A549 (cell line): Measurements from ENCODE around the gene PRR14L. TPM values are rescaled to one million over a fixed set of nuclear protein-coding genes. Genes with fewer than 3 reads are reported as not detected.

ENCODE experiments used
- ATAC-seq, 2 experiments: fragments of 200-7000 bp in 1 of 2; fragments of >200 bp in 1 of 2; cut with Nextera tagmentation in 1 of 2; cut with Tn5 transposase in 1 of 2; 3 replicates each; pipeline versions ENCODE4 v1.8.0 to v1.9.1; 2018 to 2020; ENCODE audit warnings: mild to moderate bottlenecking in 1 of 2, moderate library complexity in 1 of 2
- CTCF ChIA-PET: fragments of 300-600 bp; sonication (Branson Sonifier 250); formaldehyde crosslinking; extraction: SDS; loops from one replicate; lab custom pipeline; 2021; ENCODE audit warnings: antibody characterized with exemption, inconsistent platforms; lab: Yijun Ruan, JAX
- POLR2A ChIA-PET: fragments of 350-600 bp; formaldehyde crosslinking; extraction: SDS; loops from one replicate; lab custom pipeline; 2021; ENCODE audit warnings: antibody characterized with exemption, inconsistent platforms; lab: Yijun Ruan, JAX
- DNase-seq, 2 experiments: peaks; one replicate each; pipeline versions ENCODE4 v3.0.0 to v3.0.0-alpha.2; 2011 to 2016; ENCODE audit warnings: low read depth in 1 of 2, low spot score in 1 of 2
- FAIRE-seq: peaks from 2 replicates; lab custom pipeline; 2011; peaks lifted over from hg19 to GRCh38; lab: Jason Lieb, UNC
- H3K27ac ChIP-seq, 2 experiments: fragments of >200 bp; sonication (Bioruptor Twin); formaldehyde crosslinking; 3 replicates each; pipeline ENCODE4 v1.5.1; 2016 to 2017
- H3K4me1 ChIP-seq: fragments of >200 bp; sonication (Bioruptor Twin); formaldehyde crosslinking; 3 replicates; pipeline ENCODE4 v1.6.1; 2016
- H3K4me2 ChIP-seq: fragments of >200 bp; sonication (Bioruptor Twin); formaldehyde crosslinking; 3 replicates; pipeline ENCODE4 v1.6.1; 2016
- H3K4me3 ChIP-seq: fragments of >200 bp; sonication (Bioruptor Twin); formaldehyde crosslinking; 3 replicates; pipeline ENCODE4 v1.5.1; 2016
- H3K9me3 ChIP-seq: fragments of >200 bp; sonication (Bioruptor Twin); formaldehyde crosslinking; 3 replicates; pipeline ENCODE4 v1.6.1; 2016
- BHLHE40 ChIP-seq: IDR thresholded peaks from 2 replicates; pipeline ENCODE4 v1.6.1; 2012; ENCODE audit warnings: low read depth, low read length, inconsistent platforms
- CBX2 ChIP-seq: fragments of 200-600 bp; sonication (generic); IDR thresholded peaks from 2 replicates; pipeline ENCODE4 v1.6.1; 2016; ENCODE audit warnings: low read depth, mild to moderate bottlenecking, borderline replicate concordance
- EHF ChIP-seq: fragments of 250-450 bp; sonication (Bioruptor Pico); IDR thresholded peaks from 2 replicates; pipeline ENCODE4 v1.5.0; 2020; ENCODE audit warnings: mild to moderate bottlenecking
- ESRRA ChIP-seq: fragments of 150-350 bp; IDR thresholded peaks from 2 replicates; pipeline ENCODE4 v1.6.1; 2014; ENCODE audit warnings: mild to moderate bottlenecking, low read length, borderline replicate concordance
- FOSL2 ChIP-seq, 2 experiments: fragments of 450-650 bp in 1 of 2; fragments of >200 bp in 1 of 2; sonication (Bioruptor Twin) in 1 of 2; formaldehyde crosslinking; IDR thresholded peaks; 2 replicates each; pipeline versions ENCODE4 v1.5.0 to v1.6.1; 2016 to 2020; ENCODE audit warnings: mild to moderate bottlenecking in 1 of 2, moderate library complexity in 1 of 2
- HDAC2 ChIP-seq: fragments of 200-600 bp; sonication (generic); IDR thresholded peaks from 2 replicates; pipeline ENCODE4 v1.6.1; 2016
- HEYL ChIP-seq: fragments of 250-450 bp; sonication (Bioruptor Pico); IDR thresholded peaks from 2 replicates; pipeline ENCODE4 v1.8.0; 2021; ENCODE audit warnings: mild to moderate bottlenecking, moderate library complexity
- KDM5A ChIP-seq: fragments of 200-600 bp; sonication (generic); IDR thresholded peaks from 2 replicates; pipeline ENCODE4 v1.6.1; 2016; ENCODE audit warnings: antibody characterized with exemption, mild to moderate bottlenecking
- MYC ChIP-seq: IDR thresholded peaks from 2 replicates; pipeline ENCODE4 v1.6.1; 2012; ENCODE audit warnings: mild to moderate bottlenecking, inconsistent platforms, low read length, improper control_type of control experiment, borderline replicate concordance
- POLR2A ChIP-seq: IDR thresholded peaks from 2 replicates; pipeline ENCODE4 v1.6.1; 2012; ENCODE audit warnings: mild to moderate bottlenecking, low read length
- SREBF2 ChIP-seq: fragments of 450-650 bp; IDR thresholded peaks from 2 replicates; pipeline ENCODE4 v1.6.1; 2014; ENCODE audit warnings: mild to moderate bottlenecking, moderate library complexity
- TFCP2L1 ChIP-seq: fragments of 250-450 bp; sonication (Bioruptor Pico); IDR thresholded peaks from 2 replicates; pipeline ENCODE4 v1.5.0; 2021; ENCODE audit warnings: mild to moderate bottlenecking
- ZNF302 ChIP-seq: fragments of 250-450 bp; sonication (Bioruptor Pico); IDR thresholded peaks from 2 replicates; pipeline ENCODE4 v1.9.0; 2021; ENCODE audit warnings: inconsistent platforms, mild to moderate bottlenecking, moderate library complexity
- ZSCAN20 ChIP-seq: fragments of 250-450 bp; sonication (Bioruptor Pico); IDR thresholded peaks from 2 replicates; pipeline ENCODE4 v1.8.0; 2022; ENCODE audit warnings: mild to moderate bottlenecking, moderate library complexity
- WGBS: methylation state at CpG from one replicate; pipeline ENCODE4 v1.1.6; 2017; ENCODE audit errors: missing lambda C conversion rate; 5-methylcytosine and 5-hydroxymethylcytosine counted together
- polyA plus RNA-seq, 4 experiments: library from polyadenylated mRNA; depleted of rRNA in 3 of 4; stranded (reverse); fragments of >200 nt; fragmentation: RNase III in 1 of 4; extraction: RNeasy Plus Mini Kit Qiagen cat#74134 plus additional on column Dnase treatment in 1 of 4; gene quantifications; 2 replicates in 3 of 4; 3 replicates in 1 of 4; pipeline ENCODE4 v1.2.3, GENCODE V29; 2011 to 2017
- TF ChIP-seq, protein P1 (sequence below): fragments of 250-450 bp; sonication (Bioruptor Pico); IDR thresholded peaks from 2 replicates; pipeline ENCODE4 v1.5.0; 2021; ENCODE audit warnings: mild to moderate bottlenecking, moderate library complexity, borderline replicate concordance
- TF ChIP-seq, protein P2 (sequence below): fragments of 150-350 bp; IDR thresholded peaks from 2 replicates; pipeline ENCODE4 v1.6.1; 2014; ENCODE audit warnings: low read depth, mild to moderate bottlenecking, low read length
- TF ChIP-seq, protein P3 (sequence below): IDR thresholded peaks from 2 replicates; pipeline ENCODE4 v1.6.1; 2012
- TF ChIP-seq, protein P4 (sequence below): IDR thresholded peaks from 2 replicates; pipeline ENCODE4 v1.6.1; 2012
- TF ChIP-seq, protein P5 (sequence below): IDR thresholded peaks from 2 replicates; pipeline ENCODE4 v1.6.1; 2012; ENCODE audit warnings: low read depth, borderline replicate concordance
- TF ChIP-seq, protein P6 (sequence below): fragments of >200 bp; sonication (Bioruptor Twin); formaldehyde crosslinking; IDR thresholded peaks from 2 replicates; pipeline ENCODE4 v1.6.1; 2016
- TF ChIP-seq, protein P7 (sequence below): fragments of >200 bp; sonication (Bioruptor Twin); formaldehyde crosslinking; IDR thresholded peaks from 3 replicates; pipeline ENCODE4 v1.6.1; 2016

The PRR14L gene
- polyA plus RNA-seq, 2 of the 4 experiments (the other 2 are of a cell fraction) = 5.6 to 15.7 TPM

DNA sequence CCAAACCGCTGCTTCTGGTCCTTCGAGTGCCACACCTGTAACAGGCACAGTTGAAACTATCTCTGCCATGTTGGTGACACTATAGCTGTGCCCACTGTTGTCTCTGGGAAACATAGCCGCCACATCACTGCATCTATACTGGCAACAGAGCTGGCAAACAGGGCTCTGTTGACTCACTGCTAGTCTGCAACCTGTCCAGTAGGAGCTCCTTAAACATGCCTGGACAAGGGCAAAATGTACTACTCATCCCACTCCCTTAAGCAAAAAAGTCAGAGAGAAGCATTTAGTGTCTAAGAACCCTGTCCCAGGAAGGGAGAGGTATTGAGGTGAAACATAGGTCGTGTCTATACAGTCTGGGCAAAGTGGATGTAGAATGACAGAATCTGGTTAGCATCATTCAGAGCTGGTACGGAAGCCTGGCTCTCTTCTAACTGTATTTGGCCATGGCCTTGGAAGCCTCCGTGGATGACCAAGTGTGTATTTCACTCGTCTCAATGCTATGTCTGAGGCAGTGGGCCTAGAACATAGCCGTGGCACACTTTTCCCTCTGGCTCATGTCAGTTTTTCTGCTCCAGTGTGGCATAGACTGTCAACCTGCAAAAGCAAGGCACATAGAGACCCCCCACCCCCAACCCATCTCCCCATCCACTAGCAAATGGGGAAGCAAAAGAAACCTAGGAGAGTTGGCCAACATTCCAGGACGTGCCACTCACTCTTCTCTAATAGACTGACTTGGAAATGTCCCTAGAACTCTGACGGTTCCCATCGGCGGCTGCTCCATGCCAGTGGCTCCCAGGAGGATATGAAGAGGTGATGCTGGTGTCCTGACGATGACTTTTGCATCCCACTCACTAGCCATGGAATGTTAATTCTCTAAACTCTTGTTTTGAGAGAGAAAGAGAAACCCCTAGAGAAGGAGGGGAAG lies 66.5 kb downstream of the PRR14L start (continued):
- TF ChIP-seq, protein P1, sequence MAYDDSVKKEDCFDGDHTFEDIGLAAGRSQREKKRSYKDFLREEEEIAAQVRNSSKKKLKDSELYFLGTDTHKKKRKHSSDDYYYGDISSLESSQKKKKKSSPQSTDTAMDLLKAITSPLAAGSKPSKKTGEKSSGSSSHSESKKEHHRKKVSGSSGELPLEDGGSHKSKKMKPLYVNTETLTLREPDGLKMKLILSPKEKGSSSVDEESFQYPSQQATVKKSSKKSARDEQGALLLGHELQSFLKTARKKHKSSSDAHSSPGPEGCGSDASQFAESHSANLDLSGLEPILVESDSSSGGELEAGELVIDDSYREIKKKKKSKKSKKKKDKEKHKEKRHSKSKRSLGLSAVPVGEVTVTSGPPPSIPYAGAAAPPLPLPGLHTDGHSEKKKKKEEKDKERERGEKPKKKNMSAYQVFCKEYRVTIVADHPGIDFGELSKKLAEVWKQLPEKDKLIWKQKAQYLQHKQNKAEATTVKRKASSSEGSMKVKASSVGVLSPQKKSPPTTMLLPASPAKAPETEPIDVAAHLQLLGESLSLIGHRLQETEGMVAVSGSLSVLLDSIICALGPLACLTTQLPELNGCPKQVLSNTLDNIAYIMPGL (CRISPR knock-in tag) = no peak
- TF ChIP-seq MYC (no peak), KDM5A (no peak)
- TF ChIP-seq, protein P2, sequence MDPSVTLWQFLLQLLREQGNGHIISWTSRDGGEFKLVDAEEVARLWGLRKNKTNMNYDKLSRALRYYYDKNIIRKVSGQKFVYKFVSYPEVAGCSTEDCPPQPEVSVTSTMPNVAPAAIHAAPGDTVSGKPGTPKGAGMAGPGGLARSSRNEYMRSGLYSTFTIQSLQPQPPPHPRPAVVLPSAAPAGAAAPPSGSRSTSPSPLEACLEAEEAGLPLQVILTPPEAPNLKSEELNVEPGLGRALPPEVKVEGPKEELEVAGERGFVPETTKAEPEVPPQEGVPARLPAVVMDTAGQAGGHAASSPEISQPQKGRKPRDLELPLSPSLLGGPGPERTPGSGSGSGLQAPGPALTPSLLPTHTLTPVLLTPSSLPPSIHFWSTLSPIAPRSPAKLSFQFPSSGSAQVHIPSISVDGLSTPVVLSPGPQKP = no peak
- TF ChIP-seq, protein P3, sequence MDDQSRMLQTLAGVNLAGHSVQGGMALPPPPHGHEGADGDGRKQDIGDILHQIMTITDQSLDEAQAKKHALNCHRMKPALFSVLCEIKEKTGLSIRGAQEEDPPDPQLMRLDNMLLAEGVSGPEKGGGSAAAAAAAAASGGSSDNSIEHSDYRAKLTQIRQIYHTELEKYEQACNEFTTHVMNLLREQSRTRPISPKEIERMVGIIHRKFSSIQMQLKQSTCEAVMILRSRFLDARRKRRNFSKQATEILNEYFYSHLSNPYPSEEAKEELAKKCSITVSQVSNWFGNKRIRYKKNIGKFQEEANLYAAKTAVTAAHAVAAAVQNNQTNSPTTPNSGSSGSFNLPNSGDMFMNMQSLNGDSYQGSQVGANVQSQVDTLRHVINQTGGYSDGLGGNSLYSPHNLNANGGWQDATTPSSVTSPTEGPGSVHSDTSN = no peak
- TF ChIP-seq, protein P4, sequence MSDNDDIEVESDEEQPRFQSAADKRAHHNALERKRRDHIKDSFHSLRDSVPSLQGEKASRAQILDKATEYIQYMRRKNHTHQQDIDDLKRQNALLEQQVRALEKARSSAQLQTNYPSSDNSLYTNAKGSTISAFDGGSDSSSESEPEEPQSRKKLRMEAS = no peak

DNA sequence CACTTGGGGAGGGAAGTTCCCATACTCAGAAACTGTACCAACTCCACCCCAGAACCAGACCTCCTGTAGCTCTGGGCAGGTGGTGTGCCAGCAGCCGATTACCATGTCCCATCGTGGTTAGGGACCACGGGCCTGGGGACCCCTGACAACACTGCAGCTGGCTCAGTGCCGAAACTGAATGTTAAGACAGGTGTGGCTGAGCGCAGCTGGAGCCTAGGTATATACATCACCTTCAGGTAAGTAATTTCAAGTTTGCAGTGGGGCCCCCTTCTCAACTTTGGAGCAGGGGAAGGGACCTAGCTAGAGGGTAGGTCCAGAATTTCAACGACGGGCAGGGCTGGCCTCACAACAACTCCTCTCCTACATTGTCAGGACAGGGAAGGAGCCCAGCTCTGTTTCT lies 67.2 kb downstream of the PRR14L start:
- H3K4me3 ChIP-seq = no peak overlapping the region
- WGBS = 91% methylated on average over 7 of the region's 7 CpGs
- no peak for TF ChIP-seq HEYL (CRISPR knock-in tag)
- no peak for TF ChIP-seq EHF
- TF ChIP-seq BHLHE40 = no peak
- TF ChIP-seq FOSL2 (IDR thresholded peaks at IDR 0.05) = no peak
- no peak for TF ChIP-seq FOSL2 (CRISPR knock-in tag; IDR thresholded peaks at IDR 0.05)
- no peaks in the 10 kb centered on the region for H3K9me3 ChIP-seq
- no peak overlapping the region for H3K4me2 ChIP-seq
- ChIA-PET POLR2A (no interaction called here), CTCF (interaction anchor here (0.5 to 1.4 kb wide), 4 partner anchors 17 to 320 kb away, joined by 3 to 4 read pairs (median 4); no protein-coding TSS in a partner anchor)
- FAIRE-seq (no peak), ATAC-seq (no peak), DNase-seq (no peak)
- no peaks in the 10 kb centered on the region for H3K4me1 ChIP-seq
- no peak overlapping the region for H3K27ac ChIP-seq

DNA sequence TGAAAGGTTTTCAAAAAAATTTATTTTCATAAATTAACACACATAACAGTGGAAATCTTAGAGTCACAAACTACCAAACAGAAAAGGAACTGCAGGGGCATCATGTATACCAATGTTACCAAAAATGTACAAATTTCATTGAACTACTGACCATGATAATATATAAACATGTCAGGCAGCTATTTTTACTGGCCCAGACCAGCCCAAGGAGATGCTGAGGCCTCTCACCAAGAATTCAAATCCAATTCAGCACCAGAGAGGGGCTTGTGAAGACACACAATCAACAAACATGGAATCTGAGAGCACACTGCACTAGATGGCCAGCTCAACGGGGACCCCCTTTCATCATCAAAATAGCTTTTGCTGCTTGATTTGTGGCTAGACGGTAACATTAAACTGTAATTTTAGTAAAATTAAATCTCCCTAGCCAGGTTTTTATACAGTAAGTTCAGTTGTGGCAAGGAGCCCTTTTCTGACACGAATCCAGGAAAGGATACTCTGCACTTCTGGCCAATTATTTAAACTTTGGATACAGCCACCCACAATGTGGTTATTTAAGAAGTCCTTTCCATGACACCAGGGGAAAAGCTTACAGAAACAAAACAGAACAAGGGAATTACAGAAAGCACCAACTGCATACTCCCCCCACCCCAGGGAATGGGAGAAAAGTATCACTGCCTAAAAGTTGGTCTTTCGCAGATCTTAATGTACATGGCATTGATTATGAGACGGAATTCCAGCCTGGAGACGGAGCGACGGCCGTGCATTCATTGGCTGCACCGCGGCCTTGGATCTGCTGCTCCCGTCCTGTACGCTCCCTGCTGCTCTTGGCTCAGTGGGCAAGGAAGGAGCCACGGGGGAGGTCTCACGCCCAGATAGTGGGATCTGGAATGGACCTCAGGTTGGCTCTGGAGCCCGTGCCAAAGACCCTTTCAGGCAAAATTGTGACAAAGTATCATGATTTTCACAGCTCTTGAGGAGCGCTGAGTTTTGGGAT lies 68.3 kb downstream of the PRR14L start:
- DNase-seq (no peak), FAIRE-seq (no peak), ATAC-seq (no peak)
- no peak overlapping the region for H3K27ac ChIP-seq
- WGBS = 92% methylated on average over 17 of the region's 17 CpGs
- no peaks in the 10 kb centered on the region for H3K4me1 ChIP-seq
- no peak overlapping the region for H3K4me3 ChIP-seq
- no peak overlapping the region for H3K4me2 ChIP-seq
- no peaks in the 10 kb centered on the region for H3K9me3 ChIP-seq
- ChIA-PET POLR2A (interaction anchor here (0.5 to 1.0 kb wide), 2 partner anchors 16 to 72 kb away, joined by 3 to 7 read pairs; partner anchors contain the start of gene DEPDC5), CTCF (interaction anchor here (0.6 to 1.9 kb wide), 4 partner anchors 13 to 288 kb away, joined by 3 to 11 read pairs (median 4); no protein-coding TSS in a partner anchor)
- TF ChIP-seq TFCP2L1 (CRISPR knock-in tag) = no peak
- no peak for TF ChIP-seq ESRRA
- TF ChIP-seq HEYL (CRISPR knock-in tag) = no peak
- TF ChIP-seq ZNF302 (CRISPR knock-in tag) = no peak
- TF ChIP-seq, protein P5, sequence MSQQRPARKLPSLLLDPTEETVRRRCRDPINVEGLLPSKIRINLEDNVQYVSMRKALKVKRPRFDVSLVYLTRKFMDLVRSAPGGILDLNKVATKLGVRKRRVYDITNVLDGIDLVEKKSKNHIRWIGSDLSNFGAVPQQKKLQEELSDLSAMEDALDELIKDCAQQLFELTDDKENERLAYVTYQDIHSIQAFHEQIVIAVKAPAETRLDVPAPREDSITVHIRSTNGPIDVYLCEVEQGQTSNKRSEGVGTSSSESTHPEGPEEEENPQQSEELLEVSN = no peak
- TF ChIP-seq, protein P6, sequence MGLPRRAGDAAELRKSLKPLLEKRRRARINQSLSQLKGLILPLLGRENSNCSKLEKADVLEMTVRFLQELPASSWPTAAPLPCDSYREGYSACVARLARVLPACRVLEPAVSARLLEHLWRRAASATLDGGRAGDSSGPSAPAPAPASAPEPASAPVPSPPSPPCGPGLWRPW = no peak
- TF ChIP-seq POLR2A = no peak
- TF ChIP-seq, protein P1 (CRISPR knock-in tag) = no peak
- TF ChIP-seq, protein P7, sequence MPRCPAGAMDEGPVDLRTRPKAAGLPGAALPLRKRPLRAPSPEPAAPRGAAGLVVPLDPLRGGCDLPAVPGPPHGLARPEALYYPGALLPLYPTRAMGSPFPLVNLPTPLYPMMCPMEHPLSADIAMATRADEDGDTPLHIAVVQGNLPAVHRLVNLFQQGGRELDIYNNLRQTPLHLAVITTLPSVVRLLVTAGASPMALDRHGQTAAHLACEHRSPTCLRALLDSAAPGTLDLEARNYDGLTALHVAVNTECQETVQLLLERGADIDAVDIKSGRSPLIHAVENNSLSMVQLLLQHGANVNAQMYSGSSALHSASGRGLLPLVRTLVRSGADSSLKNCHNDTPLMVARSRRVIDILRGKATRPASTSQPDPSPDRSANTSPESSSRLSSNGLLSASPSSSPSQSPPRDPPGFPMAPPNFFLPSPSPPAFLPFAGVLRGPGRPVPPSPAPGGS = no peak
- TF ChIP-seq SREBF2 = no peak
- no peak for TF ChIP-seq BHLHE40
- TF ChIP-seq EHF = no peak
- no peak for TF ChIP-seq CBX2
- TF ChIP-seq HDAC2 = no peak
- no peak for TF ChIP-seq ZSCAN20 (CRISPR knock-in tag)
